ENCODE measurements around the gene NRP1. TPM values are rescaled to one million over a fixed set of nuclear protein-coding genes. Genes with fewer than 3 reads are reported as not detected.

Gene NRP1
- total RNA-seq, 2 donors from 2014 or later: 123 TPM

DNA sequence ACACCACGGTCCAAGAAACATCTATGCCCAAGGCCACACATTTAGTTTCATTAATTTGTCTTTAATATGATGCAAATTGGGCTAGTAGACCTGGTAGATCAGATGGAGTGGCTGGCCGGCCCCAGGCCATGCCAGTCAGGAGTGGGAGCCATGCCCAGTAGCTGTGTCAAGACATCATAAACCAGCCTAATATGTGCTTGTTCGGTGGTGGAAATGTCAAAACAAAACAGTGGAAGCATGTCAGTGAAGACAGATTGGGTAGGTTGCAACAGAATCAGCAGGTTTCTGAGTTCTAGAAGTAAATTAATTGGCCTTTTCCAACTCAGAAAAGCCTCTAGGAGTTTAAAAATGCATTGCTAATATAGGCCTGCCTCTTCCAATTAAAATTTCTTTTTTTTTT, 124.7 kb downstream of the NRP1 start:
- intact Hi-C loops (cut with DNase I): loop anchor here in 1 of 2 donors (10.0 kb wide), 1 partner anchor 65 kb away; no protein-coding TSS in a partner anchor
- DNase-seq (ENCODE audit: low spot score): no peak

DNA sequence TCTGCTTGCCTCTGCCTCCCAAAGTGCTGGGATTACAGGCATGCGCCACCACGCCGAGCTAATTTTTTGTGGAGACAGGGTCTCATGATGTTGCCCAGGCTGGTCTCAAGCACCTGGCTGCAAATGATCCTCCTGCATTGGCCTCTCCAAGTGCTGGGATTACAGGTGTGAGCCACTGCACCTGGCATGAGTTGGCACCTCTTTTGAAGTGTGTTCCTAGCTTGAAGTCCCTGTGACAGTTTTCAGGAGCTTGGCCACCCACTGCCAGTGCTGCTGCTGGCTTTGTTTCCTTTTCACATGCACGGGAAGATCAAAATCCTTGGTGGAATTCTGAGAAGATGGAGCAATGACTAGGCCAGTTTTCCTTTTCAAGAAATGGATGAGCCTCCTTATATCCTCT, 126.3 kb downstream of the NRP1 start:
- DNase-seq (ENCODE audit: low spot score): no peak
- intact Hi-C loops (cut with DNase I): no loop called here

DNA sequence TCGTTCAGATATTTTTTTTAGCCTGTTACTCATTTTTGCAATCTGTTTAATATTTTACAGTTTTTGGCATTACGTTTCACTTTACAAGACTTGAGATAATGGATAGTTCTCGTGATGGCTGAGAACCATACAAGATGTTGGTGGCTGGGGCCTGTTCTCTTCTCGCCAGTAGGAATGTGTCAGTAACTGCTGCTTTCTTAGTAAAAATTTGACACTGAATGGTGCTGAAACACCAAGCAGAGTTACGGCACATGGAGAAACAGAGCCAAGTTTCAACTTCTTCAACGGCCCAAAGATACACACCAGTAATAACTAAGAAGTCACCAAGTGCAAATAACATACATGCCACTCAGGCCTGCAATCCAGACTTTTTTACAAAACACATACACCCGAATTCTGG, 130.4 kb downstream of the NRP1 start:
- intact Hi-C loops (cut with DNase I): no loop called here

DNA sequence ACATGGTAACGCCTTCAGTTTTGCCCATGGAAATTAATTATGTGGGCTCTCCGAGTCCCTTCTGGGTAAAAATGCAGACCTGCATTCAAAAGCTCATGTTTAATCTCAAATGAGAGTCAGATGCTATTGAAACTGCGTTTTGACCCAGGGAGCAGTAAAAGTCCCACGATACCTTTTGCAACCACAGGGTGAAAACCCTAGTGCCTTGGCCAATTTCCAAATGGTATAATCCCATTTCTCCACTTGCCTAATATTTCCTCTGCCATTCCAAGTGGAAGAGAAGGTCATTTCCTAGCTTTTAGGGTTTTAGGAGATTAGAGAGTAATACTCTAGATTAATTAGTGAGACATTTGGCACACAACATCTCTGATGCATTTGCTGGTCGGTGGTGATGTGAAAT, 132.5 kb downstream of the NRP1 start:
- intact Hi-C loops (cut with DNase I): no loop called here
- DNase-seq (ENCODE audit: low spot score): no peak

More for the DNA sequence above, 130.4 kb downstream of the NRP1 start:
- no peak for DNase-seq (ENCODE audit: low spot score)

DNA sequence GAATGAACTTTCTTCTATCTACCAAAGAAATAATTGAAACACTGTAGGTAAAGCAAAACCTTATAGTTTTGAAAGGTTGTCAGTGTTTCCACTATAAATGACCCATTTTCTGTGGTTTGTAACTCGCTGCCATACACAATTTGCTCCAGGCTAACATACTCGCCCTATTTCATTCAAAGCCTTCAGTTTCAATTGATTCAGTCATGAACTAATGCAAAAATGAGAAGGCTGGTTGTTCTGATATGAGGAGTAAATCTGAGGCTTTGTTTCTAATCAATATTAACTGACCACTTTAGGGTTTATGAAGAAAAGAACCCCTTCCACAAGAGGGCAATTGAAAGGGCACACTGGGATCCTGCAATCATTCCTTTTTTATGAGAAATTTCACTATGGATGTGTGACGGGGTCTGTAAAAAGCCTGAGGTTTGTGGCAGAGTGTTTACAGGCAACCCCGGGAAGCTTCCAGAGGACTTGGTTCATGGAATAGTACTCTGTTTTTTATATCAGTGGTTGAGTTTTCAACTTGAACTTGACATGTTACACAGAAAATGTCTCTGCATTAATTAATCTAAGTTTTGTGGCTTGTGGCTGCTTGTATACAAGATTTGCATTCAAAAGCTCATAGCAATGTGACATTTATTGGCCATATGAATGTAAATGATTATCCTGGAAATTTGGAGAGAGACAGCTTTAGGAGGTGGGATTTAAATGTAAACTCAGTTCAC, 133.2 kb downstream of the NRP1 start:
- intact Hi-C loops (cut with DNase I): no loop called here
- DNase-seq (ENCODE audit: low spot score): no peak

DNA sequence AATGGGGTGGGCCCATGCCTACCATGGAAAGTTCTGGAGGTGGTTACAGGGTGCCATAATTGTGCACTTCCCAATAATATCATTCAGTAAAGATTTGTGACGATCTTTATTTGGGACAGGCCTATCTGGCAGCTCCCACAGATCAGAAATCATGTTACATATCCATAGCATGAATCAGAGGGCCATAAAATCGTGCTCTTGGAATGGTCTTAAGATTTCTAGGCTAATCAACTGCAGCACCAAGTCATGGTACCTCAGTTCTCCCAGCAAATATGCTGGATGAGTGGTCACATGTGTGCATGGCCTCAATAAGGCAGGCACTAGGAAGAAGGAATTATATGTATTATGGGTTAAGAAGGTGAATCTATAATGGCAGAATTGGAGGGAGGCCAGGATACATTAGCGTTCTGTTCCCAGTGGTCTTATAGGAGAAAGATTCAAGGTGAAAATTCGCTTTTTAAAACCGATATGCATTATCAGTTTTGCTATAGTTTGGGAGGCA, 134.7 kb downstream of the NRP1 start:
- intact Hi-C loops (cut with DNase I): loop anchor here in 1 of 2 donors (5.0 kb wide), 2 partner anchors 133 to 1438 kb away; partner anchors contain the start of gene NRP1
- DNase-seq (ENCODE audit: low spot score): no peak

DNA sequence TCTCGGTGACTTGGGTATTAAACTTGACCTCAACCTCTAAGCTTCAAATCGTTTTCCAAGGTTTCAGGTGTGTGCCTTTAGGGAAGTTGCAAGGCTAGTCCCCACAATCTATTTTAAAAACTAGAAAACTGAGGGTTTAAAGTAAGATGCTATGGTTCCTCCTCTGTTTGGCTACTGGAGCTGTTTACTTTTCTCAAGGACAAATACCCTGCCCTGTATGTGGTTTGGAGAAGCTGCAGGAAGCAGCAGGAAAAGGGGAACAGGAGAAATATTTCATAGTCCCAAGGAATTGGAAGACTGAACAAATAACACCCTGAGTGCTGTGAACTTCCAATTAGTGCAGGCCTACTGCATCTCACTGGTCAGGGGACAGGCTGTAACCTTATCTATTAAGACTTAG, 135.9 kb downstream of the NRP1 start:
- intact Hi-C loops (cut with DNase I): loop anchor here in 1 of 2 donors (5.0 kb wide), 2 partner anchors 134 to 1439 kb away; partner anchors contain the start of gene NRP1

DNA sequence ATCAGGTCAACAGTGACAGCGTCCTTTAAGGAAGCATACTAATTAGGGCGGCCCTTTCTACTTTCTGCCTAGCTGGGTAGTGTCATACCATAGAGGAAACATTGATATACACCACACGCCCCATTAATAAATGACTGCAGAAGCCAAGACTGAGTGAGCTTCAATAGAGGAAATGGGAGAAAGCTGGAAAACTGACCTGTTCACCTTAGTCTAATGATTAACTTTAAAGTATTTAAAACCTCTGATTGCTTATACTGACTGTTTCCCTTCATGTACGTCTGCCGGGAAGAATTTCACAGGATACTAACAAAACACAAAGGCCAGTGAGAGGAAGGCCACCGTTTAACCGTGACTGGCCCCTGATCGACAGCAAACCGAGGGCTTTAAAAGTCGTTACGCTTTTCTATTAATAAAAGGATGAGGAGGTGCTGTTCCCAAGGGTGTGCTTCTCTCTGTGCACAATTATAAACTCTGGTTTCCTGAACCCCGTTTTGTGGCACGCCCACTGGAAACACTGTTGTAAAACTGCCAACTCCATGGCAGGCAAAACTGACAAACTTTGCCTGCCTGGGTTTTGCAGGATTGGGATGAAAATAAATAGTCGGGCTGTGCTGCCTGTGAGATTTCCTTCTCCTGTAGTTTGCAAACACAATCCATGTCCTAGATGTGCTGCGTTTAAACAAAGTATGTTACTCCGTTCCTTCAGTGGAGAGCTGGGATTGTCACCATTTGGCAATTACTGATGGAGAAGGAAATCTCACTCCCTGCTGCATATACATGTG, 137.6 kb downstream of the NRP1 start:
- intact Hi-C loops (cut with DNase I): loop anchor here in 1 of 2 donors (5.0 kb wide), 2 partner anchors 135 to 1440 kb away; partner anchors contain the start of gene NRP1
- no peak for DNase-seq (ENCODE audit: low spot score)

More for the DNA sequence above, 135.9 kb downstream of the NRP1 start:
- DNase-seq (ENCODE audit: low spot score): no peak

DNA sequence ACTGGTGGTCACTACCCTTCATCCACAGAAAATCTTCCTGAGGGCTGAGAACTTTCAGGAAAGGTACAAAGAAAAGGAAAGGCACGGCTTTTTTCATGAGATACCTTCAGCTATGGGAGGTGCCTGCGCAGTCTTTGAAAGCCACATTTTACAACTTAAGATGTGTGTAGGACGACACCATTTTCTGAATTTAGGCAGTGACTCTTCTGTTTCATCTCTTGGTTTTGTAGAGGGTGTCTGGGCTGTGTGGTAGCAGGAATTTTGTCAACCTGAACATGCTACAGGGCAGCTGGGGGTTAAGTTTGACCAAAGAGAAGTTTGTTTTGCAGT, 138.1 kb downstream of the NRP1 start:
- intact Hi-C loops (cut with DNase I): loop anchor here in 1 of 2 donors (5.0 kb wide), 2 partner anchors 136 to 1441 kb away; partner anchors contain the start of gene NRP1
- no peak for DNase-seq (ENCODE audit: low spot score)

DNA sequence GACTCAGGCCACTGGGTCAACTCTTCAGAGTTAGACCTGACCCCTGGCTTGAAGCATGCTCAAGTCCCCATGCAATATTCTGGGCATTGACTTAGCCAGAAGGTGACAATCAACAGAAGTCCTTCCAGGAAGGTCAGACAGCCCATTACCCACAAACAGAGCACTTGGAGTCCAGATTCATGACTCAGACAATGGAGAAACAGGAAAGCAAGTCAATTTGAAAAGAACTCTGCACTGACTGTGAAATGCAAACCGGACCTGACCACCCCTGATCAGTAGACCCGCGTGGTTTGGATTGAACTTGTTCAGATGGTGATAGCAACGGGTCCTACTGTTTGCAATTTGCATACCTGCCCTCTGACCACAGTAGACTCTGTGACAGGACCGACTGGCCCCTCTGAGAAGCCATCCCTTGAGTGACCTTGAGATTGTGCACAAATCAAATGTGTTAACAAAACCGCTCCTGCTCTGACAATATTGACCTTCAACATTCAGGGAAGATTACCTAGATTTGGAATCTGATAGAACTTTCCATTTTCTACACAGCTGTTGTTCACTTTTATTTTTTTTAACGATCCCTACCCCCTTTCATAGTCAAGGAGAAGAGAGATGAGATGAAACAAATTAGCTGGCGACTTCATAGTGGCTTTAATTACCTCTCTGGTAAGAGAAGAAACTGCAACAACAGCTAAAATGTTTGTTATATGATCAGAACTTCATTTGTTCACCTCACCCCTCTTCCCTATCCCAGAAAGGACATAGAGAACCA, 138.7 kb downstream of the NRP1 start:
- intact Hi-C loops (cut with DNase I): loop anchor here in 1 of 2 donors (5.0 kb wide), 2 partner anchors 137 to 1442 kb away; partner anchors contain the start of gene NRP1
- DNase-seq (ENCODE audit: low spot score): no peak

DNA sequence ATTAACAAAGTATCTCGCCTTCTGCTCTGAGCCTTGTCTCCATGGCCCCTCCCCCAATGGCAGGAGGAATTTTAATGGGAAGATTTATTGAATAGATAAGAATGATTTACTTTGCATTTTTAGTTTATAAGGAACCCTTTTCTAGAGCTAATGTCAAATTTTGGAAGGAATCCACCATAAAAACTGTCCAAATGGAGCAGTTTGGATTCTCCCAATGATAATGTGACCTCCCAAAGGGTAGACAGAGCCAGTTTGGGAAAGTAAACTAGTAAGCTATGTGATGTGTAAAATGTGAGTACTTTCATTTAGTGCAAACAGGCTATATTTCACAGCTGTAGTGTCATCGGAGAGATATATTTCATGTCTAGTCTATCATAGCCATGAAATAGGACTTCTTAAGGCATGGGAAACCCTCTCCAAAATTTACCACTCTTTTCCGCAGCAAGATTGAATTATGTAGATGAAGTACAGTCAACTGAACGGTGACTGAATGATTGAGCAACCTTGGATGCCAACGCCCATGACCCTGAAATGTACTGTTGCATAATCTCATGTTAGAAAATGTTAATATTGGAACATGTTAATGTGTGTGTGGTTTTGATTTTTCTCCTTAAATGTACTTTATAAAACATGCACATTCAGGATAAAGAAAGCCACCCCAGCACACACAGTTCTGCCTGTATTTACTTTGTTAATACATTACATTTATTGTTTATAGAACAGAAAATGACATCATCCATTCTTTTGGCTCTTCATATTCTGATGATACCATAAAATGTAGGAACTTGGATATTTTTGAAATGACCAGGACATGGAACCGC, 140.6 kb downstream of the NRP1 start:
- DNase-seq (ENCODE audit: low spot score): no peak
- intact Hi-C loops (cut with DNase I): no loop called here

DNA sequence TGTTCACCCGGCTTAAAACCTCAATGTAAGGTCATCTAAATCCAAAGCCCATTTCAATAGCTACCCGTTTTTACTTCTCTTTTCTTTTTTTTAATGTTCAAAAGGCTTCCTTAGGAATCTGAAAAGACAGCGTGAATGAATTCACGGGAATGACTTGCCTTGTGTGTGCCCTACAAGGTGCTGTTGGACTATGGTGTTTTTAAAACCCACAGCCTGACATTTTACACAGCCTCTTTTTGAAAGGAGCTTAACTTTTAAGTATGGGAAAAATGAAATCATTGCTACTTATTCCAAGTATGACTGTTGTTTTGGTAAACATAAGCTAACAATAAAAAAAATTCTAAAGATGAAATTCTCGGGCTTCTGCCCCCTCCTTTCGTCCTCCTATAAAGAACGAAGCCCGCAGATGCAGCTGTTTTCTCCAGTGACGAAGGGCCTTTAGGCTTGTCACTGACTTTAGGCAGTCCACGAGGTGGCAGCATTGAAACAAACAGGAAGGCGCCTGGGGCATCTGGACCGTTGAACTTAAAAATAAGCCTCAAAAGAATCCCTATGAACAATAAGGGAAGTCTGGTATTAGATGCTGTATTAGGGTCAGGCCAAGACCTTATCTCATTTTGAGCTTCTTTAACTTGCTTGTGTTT, 141.3 kb downstream of the NRP1 start:
- intact Hi-C loops (cut with DNase I): no loop called here
- peak; percentile 92 for DNase-seq (ENCODE audit: low spot score)

DNA sequence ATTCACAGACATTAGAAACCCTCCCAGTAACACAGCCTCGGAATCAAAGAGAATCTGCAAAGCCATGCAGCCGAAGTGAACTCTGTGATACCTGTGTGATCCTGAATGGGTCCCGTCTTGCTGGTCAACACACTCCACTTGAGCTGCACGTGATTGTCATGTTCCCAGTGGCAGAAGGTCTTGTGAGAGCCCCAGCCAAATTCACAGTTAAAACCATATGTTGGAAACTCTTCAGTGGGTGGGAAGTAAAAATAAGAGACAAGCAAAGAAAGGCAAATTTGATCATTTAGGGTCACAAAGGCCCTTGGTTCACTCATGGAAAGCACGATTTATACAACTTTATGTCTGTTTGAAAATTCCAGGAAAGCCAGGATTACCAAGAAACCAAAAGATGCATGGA, 142.3 kb downstream of the NRP1 start:
- intact Hi-C loops (cut with DNase I): no loop called here
- DNase-seq (ENCODE audit: low spot score): no peak

DNA sequence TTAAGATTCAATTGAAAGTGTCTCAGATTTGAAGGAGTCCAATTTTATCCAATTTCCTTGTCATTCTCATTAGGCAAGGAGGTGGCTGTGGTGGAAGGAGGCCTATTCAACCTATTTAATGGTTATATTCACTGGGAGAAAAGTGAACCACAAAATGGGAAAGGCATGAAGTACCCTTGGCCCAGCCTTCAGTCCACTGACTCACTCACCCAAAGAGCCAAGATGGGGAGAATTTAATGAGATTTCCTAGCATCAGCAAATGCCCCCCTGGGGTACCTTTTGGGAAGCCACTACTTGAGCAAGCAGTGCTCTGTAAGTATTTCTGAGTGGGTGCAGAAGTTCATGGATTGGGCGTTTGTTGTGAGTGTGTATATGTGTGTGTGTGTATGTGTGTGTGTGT, 144.1 kb downstream of the NRP1 start:
- intact Hi-C loops (cut with DNase I): no loop called here
- no peak for DNase-seq (ENCODE audit: low spot score)

DNA sequence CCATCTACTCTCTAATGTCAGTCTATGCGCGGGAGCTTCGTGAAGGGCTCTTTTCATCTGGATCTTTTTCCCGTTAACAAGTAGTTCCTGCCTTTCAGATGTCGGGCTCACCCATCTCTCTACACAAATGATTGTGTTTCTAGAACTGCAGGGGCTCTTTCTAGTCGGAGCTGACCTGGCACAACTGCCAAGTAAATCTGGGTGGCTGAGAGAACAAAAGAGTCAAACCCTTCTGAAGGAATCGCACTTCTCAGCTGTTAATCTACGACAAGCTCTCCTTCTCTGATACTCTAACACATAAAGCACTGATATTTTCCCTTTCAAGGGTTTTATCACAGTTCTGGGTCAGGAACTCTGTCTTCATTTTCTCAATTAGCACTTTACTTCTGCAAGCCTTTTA, 144.7 kb downstream of the NRP1 start:
- intact Hi-C loops (cut with DNase I): no loop called here
- DNase-seq (ENCODE audit: low spot score): no peak

DNA sequence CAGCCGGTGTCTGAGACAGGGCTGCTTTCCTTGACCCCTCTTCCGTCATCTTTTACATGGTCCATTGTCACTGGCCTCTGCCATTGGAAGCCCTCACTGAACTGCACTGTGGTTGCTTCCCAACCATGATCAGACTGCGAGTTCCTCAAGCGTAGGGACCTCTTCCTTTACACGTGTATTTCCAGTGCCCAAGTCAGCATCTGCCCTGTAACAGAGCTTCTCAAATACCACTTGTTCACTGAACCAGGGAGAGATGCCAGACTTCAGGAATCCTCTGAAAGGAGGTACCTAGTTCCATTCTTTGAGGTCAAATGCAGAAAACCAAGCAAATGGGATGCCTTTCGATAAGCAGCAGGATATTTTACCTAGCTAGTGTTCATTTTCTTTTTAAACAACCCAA, 145.1 kb downstream of the NRP1 start:
- intact Hi-C loops (cut with DNase I): no loop called here

DNA sequence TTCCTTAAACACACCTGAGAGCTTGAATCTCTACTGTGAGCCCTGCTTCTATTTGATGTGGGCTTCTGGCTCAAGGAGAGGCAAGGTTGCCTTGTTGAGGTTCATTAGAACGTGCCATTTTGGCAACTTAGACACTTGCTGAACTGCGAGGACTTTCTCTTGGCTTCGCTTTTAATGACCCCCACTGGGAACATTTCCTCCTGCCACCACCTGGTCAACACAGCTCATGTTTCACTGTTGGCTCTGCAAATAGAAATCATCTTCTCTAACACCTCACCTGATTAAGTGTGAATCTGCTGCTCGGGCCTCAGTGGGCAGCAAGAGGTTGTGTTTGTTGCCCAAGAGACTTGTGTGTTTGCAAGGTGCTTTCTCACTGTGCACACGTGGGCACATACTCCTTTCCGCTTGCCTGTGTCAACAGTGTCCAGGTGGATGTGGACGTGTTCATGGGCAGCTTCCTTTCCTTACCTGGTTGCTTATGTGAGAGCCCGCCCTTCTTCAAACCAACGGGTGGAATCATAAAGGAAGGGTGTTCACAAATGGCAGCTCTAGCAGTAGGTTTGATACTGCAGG, 147.0 kb downstream of the NRP1 start:
- DNase-seq (ENCODE audit: low spot score): no peak
- intact Hi-C loops (cut with DNase I): no loop called here

More for the DNA sequence above, 145.1 kb downstream of the NRP1 start:
- DNase-seq (ENCODE audit: low spot score): no peak

DNA sequence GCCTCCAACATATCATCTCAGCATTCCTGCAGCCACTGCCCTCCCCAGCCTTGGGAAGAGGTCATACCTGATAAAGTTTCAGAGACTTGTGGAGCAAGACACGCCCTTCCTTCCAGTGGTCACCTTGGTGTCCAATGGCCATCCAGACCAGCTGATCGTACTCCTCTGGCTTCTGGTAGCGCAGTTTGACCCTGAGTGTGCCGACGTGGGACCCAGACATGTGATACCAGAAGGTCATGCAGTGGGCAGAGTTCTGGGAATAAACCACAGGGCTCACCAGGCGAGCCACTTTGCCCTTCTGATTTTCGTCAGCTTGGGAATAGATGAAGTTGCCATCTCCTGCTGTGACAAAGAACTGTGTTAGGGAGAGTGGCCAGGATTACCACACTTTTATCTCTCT, 148.3 kb downstream of the NRP1 start:
- DNase-seq (ENCODE audit: low spot score): no peak
- intact Hi-C loops (cut with DNase I): no loop called here

All from posterior vena cava (tissue), 2 donors.